ENCODE measurements around the gene ATP5F1D. TPM values are rescaled to one million over a fixed set of nuclear protein-coding genes. Genes with fewer than 3 reads are reported as not detected.

The ATP5F1D gene
- total and polyA plus RNA-seq, 2 donors (not counting 1 experiment from before 2014, with no cell fraction given), result 150 to 166 TPM

GRCh38 chr19:1216756-1217155 is 24.8 kb upstream of the ATP5F1D start:
- Histone ChIP-seq H3K79me2 (ENCODE audit: control insufficient read depth, insufficient read depth, low read length) (peaks cover 80% of the 10 kb centered on the region), H3K9ac (ENCODE audit: low read length) (no peak overlapping the region), H3K9me3 (ENCODE audit: control extremely low read depth in 1 of 3, control insufficient read depth in 2 of 3, insufficient read depth in 1 of 3, low read length in 2 of 3) (no peaks in the 10 kb centered on the region), H3K27ac (ENCODE audit: low read length in 2 of 2) (no peak overlapping the region), H3K4me1 (ENCODE audit: control insufficient read depth in 2 of 2, insufficient read depth in 2 of 2, low read length in 2 of 2) (peaks cover 12 to 15% of the 10 kb centered on the region in 2 donors), H3K27me3 (replicated peaks in 1 of 4; ENCODE audit: control extremely low read depth in 1 of 4, control insufficient read depth in 3 of 4, insufficient read depth in 4 of 4, low read length in 3 of 4) (no peaks in the 10 kb centered on the region), H4K20me1 (ENCODE audit: control insufficient read depth, insufficient read depth, low read length, poor library complexity, severe bottlenecking) (peaks cover 94% of the 10 kb centered on the region), H3K36me3 (replicated peaks in 1 of 2; ENCODE audit: control extremely low read depth in 1 of 2, control insufficient read depth in 1 of 2, extremely low read depth in 1 of 2, insufficient read depth in 2 of 2, low read length in 1 of 2) (peaks cover 0 to 22% of the 10 kb centered on the region in 2 experiments), H3K4me3 (ENCODE audit: control extremely low read depth in 1 of 5, extremely low read depth in 1 of 5, insufficient read depth in 1 of 5, low read depth in 2 of 5, low read length in 4 of 5) (no peak overlapping the region), H3K4me2 (replicated peaks; ENCODE audit: low read depth, low read length, poor library complexity, severe bottlenecking) (no peak overlapping the region), H2AFZ (ENCODE audit: insufficient read depth, low read depth, low read length, poor library complexity, severe bottlenecking) (no peak overlapping the region)
- DNase-seq (no peak), ATAC-seq (ENCODE audit: low read depth) (no peak)
- H3K27ac Mint-ChIP-seq, result no peak overlapping the region
- H3K4me1 Mint-ChIP-seq, result peaks cover 16% of the 10 kb centered on the region
- 96% methylated on average over 12 of the region's 12 CpGs for WGBS (ENCODE audit: insufficient coverage)
- H3K27me3 Mint-ChIP-seq, result no peaks in the 10 kb centered on the region
- intact Hi-C loops (cut with micrococcal nuclease), result no loop called here
- no peaks in the 10 kb centered on the region for H3K9me3 Mint-ChIP-seq (ENCODE audit: insufficient read depth)
- H3K4me3 Mint-ChIP-seq, result no peak overlapping the region
- TF ChIP-seq, protein P1, sequence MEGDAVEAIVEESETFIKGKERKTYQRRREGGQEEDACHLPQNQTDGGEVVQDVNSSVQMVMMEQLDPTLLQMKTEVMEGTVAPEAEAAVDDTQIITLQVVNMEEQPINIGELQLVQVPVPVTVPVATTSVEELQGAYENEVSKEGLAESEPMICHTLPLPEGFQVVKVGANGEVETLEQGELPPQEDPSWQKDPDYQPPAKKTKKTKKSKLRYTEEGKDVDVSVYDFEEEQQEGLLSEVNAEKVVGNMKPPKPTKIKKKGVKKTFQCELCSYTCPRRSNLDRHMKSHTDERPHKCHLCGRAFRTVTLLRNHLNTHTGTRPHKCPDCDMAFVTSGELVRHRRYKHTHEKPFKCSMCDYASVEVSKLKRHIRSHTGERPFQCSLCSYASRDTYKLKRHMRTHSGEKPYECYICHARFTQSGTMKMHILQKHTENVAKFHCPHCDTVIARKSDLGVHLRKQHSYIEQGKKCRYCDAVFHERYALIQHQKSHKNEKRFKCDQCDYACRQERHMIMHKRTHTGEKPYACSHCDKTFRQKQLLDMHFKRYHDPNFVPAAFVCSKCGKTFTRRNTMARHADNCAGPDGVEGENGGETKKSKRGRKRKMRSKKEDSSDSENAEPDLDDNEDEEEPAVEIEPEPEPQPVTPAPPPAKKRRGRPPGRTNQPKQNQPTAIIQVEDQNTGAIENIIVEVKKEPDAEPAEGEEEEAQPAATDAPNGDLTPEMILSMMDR (IDR thresholded peaks at IDR 0.05), result no peak
- TF ChIP-seq EZH2 (IDR thresholded peaks at IDR 0.05; ENCODE audit: borderline replicate concordance, insufficient read depth, low read depth, low read length, poor library complexity, severe bottlenecking), result no peak
- CTCF ChIA-PET, result interaction anchor here (1.2 to 1.7 kb wide), 2 partner anchors 86 to 103 kb away, joined by 4 to 6 read pairs; no protein-coding TSS in a partner anchor
- POLR2A ChIA-PET, result interaction anchor here (0.6 to 0.7 kb wide), 2 partner anchors 114 to 270 kb away, joined by 3 to 6 read pairs; no protein-coding TSS in a partner anchor

- WGBS (ENCODE audit: insufficient coverage), result 90% methylated on average over 15 of the region's 15 CpGs
- DNase-seq (no peak), ATAC-seq (ENCODE audit: low read depth) (no peak)
- Histone ChIP-seq H4K20me1 (ENCODE audit: control insufficient read depth, insufficient read depth, low read length, poor library complexity, severe bottlenecking) (peaks cover 90% of the 10 kb centered on the region), H3K9me3 (ENCODE audit: control extremely low read depth in 1 of 3, control insufficient read depth in 2 of 3, insufficient read depth in 1 of 3, low read length in 2 of 3) (no peaks in the 10 kb centered on the region), H3K4me3 (ENCODE audit: control extremely low read depth in 1 of 5, extremely low read depth in 1 of 5, insufficient read depth in 1 of 5, low read depth in 2 of 5, low read length in 4 of 5) (no peak overlapping the region), H2AFZ (ENCODE audit: insufficient read depth, low read depth, low read length, poor library complexity, severe bottlenecking) (no peak overlapping the region), H3K9ac (ENCODE audit: low read length) (no peak overlapping the region), H3K4me2 (replicated peaks; ENCODE audit: low read depth, low read length, poor library complexity, severe bottlenecking) (no peak overlapping the region), H3K79me2 (ENCODE audit: control insufficient read depth, insufficient read depth, low read length) (peaks cover 79% of the 10 kb centered on the region), H3K4me1 (ENCODE audit: control insufficient read depth in 2 of 2, insufficient read depth in 2 of 2, low read length in 2 of 2) (peaks cover 12 to 15% of the 10 kb centered on the region in 2 donors), H3K27me3 (replicated peaks in 1 of 4; ENCODE audit: control extremely low read depth in 1 of 4, control insufficient read depth in 3 of 4, insufficient read depth in 4 of 4, low read length in 3 of 4) (no peaks in the 10 kb centered on the region), H3K27ac (ENCODE audit: low read length in 2 of 2) (no peak overlapping the region), H3K36me3 (replicated peaks in 1 of 2; ENCODE audit: control extremely low read depth in 1 of 2, control insufficient read depth in 1 of 2, extremely low read depth in 1 of 2, insufficient read depth in 2 of 2, low read length in 1 of 2) (peaks cover 0 to 22% of the 10 kb centered on the region in 2 experiments)
- Mint-ChIP-seq H3K4me3 (no peak overlapping the region), H3K9me3 (ENCODE audit: insufficient read depth) (no peaks in the 10 kb centered on the region), H3K27ac (peak overlapping the region; percentile 10), H3K27me3 (no peaks in the 10 kb centered on the region), H3K4me1 (peaks cover 15% of the 10 kb centered on the region)
- TF ChIP-seq, protein P1 (IDR thresholded peaks at IDR 0.05), result no peak
- TF ChIP-seq EZH2 (IDR thresholded peaks at IDR 0.05; ENCODE audit: borderline replicate concordance, insufficient read depth, low read depth, low read length, poor library complexity, severe bottlenecking), result no peak
- intact Hi-C loops (cut with micrococcal nuclease), result no loop called here
- POLR2A ChIA-PET, result interaction anchor here (0.6 kb wide), 1 partner anchor 208 kb away, joined by 4 read pairs; no protein-coding TSS in a partner anchor
- CTCF ChIA-PET, result interaction anchor here (1.2 to 1.7 kb wide), 3 partner anchors 87 to 105 kb away, joined by 4 to 6 read pairs (median 4); no protein-coding TSS in a partner anchor
These were observed 24.2 kb upstream of the ATP5F1D start for GRCh38 chr19:1217366-1217765.
